NCI-H146 treated with DMSO at 0.1 percent for 48 hours (cell line): Measurements from ENCODE around the gene MYH7.
"Not testable (repeated sequence)": the region's sequence is repeated elsewhere in the genome, so short reads cannot be mapped to it uniquely, and the experiment has no call there.

Source experiments
- DNase-seq: peaks from one replicate; lab custom pipeline; 2025; ENCODE audit not compliant: unreplicated experiment; lab: John Stamatoyannopoulos, UW

MYH7 gene

DNA sequence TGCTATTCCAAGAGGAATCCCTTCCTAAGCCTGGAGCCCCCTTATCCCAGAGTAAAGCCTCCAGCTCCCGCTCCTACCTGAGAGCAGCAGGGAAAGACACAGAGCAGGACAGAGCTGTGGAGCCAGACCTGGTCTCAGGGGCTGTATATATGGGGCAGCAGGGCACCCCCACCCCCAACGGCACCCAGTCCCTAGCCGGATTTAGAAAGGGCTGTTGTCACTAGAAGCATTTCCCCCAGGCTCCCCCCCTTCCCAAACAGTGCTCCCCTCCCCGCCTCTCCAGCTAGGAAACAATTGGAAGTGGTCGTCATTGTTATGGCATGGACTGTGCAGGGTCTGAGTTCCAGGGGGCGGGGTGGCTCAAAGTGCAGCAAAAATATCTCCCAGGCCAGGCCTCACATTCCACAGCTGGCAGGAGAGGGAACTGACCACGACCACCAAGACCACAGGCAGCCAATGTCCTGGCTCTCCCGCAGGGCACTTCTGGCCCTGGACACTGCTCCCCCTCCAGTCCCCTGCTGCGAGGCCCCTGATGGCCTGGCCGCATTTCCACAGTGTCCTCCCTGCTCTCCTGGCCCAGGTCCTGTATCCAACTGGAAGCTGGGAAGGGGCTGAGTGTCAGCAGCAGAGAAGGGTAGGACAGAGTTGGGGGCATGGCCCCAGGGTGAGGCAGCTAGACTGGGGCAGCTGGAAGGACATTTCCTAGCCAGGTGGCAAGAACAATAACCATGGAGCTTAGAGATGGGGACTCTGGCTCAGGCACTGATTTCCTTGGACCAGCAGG lies at the start of gene MYH7:
Gene MYH7, minus strand, starts transcription at position 118 of the 784 bp plus-strand sequence. CDS start 1,928 bp downstream, outside the sequence.
- DNase-seq, result no peak

GRCh38 chr14:23483236-23483854 lies 47.9 kb upstream of the MYH7 start:
- DNase-seq, result peak; percentile 56

DNA sequence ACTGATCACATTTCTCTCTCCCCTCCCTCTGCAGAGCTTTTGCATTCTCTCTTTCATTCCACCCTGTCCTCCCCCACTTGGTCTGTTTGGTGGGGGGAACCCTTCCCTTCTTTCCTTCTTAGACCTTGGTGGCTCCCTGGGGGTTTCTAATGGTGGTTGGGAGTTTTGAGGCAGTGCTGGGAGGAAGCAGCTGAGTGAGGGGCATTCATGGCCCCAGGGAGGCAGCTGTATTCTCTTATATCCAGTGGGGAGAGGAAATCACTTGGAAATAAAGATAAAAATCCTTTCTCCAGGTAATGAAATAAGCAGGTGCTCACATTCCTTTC lies 47.3 kb upstream of the MYH7 start:
- DNase-seq, result no peak

GRCh38 chr14:23481979-23482822 lies 46.7 kb upstream of the MYH7 start:
- DNase-seq, result no peak

- no peak for DNase-seq
Measured at GRCh38 chr14:23481362-23481970, 46.0 kb upstream of the MYH7 start.

DNA sequence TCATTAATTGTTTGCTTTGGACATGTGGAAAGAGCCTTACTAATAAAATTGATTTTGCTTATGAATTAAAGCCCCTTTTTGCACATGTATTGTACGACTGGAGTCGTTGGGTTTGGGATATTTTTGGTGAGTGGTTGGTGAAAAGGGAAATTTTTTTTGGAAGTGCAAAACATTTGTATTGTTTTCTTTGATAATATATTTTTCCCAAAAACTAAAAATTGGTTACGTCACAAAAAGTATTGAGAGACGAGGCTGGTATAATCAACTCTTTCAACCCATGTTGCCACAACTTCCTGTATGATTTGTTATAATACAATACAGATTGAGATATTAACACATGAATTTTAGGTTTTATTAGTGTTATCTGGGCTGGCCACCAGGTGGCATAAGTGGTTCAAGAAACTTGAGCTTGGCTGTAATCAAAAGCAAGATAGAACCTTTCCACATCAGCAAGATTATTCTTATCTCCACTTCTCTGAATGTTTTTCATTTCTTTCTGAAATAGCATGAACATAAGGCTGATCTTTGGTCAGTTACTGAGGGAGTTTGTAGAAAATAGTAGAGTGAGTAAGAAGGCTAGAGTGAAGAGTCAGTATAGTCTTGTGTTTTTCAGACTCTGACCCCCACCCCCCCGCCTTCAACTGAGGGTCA lies 42.8 kb upstream of the MYH7 start:
- DNase-seq, result peak; percentile 52

GRCh38 chr14:23470947-23471346 lies 35.5 kb upstream of the MYH7 start:
- DNase-seq, result no peak

DNA sequence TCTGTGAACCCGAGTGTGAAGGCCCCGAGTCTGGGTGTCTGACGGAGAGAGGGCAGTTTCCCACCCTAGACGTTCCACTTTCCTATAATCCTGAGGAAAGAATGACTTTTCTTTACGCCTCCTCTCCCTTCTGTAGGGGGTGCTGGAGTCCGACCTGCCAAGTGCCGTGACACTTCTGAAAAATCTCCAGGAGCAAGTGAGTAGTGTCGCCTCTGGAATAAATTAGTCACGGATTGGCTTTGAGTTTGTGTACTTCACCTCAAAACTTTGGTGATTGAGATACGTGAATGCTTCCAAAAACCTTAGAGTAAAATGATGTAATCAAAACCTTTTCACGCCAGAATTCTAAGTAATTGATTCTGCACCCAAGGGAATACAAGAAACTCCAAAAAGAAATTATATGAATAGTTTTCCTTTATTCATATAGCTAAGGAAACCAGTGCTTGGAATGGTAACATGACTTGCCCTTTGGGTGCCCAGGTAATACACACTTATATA lies 34.5 kb upstream of the MYH7 start:
- no peak for DNase-seq

DNA sequence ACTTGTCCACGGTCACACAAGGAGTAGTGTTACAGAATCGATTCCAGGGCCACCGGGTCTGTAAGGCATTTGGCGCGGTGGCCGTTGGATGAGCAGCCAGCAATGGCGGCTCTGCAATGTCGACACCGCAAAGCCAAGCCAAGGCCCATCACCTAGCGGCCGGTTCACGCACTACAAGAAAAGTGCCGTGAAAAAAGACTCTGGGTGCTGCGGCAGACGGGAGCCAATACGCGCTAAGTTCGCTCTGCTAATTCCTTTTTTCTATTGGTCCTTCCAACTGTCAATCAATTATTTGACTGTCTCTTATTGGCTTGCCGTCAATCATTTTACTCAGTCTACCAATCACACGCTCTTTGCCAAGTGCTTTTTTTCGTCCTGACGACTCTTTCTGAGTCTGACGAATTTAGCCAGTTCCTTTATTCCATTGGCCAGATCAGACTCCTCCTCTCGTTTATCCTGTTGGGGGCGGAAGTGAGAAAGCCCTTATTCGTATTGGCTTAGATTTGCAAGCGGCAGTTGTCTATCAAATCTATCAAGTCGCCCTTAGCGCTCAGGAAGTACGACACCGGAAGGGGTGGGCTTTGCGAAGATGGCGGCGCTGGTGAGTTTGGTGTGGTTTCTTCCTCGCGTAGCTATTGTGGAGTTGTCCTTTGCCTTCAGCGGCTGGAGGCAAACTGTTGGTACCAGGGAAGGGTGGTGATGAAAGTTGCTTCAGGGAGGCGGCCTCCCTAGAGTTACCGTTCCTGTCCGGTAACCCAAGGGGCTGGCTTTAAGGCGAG lies 33.9 kb upstream of the MYH7 start, which contains the start of gene NGDN:
Gene NGDN, plus strand, starts transcription at position 577 of the 779 bp plus-strand sequence. Its CDS starts 13 bp downstream, at position 590.
- peak; percentile 99 for DNase-seq

- DNase-seq, result peak; percentile 57
Measured at GRCh38 chr14:23468704-23469126, 33.3 kb upstream of the MYH7 start.

GRCh38 chr14:23465261-23465660 lies 29.8 kb upstream of the MYH7 start:
- DNase-seq, result no peak

DNA sequence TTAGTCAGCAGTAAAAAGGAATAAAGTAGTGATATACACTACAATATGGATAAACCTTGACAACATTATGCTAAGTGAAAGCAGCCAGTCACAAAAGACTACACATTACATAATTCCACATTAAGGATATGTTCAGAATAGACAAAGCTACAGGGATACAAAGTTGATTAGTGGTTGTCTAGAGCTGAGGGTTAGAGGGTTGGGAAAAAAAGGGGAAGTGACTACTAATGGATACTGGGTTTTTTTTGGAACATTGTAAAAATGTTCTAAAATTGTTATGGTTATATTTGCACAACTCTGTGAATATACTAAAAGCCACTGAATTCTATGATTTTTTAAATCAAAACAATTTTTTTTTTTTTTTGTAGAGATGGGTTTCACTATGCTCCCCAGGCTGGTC lies 29.2 kb upstream of the MYH7 start:
- DNase-seq, result no peak

- no peak for DNase-seq
Measured at GRCh38 chr14:23460960-23461359, 25.5 kb upstream of the MYH7 start.

DNA sequence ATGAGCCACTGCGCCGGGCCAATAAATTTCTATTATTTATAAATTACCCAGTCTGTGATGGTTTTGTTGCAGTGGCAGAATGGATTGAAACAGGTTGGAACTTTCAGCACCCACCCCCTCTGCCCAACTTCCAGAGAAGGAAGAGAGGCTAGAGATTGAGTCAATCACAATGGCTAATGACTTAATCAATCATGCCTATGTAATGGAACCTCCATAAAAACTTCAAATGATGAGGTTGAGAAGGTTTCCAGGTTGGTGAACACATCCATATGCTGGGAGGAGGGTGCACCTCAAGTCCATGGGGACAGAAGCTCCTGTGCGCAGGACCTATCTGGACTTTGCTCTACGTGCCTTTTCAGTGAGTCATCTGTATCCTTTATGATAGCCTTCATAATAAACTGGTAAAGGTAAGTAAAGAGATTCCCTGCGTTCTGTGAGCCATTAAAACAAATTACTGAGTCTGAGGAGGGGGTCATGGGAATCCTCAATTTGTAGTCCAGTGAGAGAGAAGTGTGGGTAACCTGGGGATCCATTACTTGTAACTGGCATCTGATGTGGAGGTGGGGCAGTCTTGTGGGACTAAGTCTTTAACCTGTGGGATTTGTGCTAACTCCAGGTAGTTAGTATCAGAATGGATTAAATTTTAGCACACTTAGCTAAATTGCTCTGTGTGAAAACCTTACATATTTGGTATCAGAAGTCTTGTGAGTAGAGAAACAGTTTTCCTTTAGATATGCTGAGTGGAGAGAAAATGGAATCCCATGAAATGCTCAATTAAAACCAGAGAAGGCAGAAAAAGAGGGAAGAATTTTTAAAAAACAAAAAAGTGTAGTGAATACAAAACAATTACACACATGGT lies 22.4 kb upstream of the MYH7 start:
- no peak for DNase-seq

GRCh38 chr14:23456883-23457586 lies 21.6 kb upstream of the MYH7 start:
- DNase-seq, result not testable (repeated sequence)

DNA sequence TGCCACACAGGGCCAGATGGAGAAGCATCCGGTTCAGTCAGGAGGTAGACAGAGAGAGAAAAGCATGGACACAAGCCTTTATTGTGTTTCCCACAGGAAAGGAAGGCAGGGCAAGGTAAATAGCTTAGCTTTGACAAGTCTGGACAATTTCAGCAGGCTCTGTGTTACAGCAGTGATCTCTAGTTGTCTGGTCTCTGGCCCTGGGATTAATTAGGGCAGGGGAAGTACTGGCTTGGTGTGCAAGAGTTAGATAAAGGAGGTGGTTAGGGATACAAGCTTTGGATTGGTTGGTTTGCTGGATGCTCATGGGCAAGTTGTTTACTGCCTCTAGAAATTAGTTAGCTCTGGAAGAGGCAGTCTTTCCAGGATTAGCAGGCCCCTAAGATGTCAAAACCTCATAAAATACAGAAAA lies 19.0 kb upstream of the MYH7 start:
- no peak for DNase-seq

DNA sequence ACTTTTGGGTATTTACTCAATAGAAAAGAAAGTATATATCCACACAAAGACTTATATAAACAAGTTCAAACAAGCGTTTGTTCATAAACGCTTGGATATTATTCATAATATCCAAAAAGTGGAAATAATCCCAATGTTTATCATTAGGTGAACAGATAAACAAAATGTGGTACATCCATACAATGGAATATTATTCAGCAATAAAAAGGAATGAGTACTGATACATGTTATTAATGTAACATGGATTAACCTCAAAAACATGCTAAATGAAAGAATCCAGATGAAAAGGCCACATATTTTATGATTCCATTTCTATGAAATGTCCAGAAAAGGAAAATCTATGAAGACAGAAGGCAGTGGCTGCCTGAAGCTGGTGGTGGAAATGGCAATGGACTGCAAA lies 16.8 kb upstream of the MYH7 start:
- DNase-seq, result no peak

DNA sequence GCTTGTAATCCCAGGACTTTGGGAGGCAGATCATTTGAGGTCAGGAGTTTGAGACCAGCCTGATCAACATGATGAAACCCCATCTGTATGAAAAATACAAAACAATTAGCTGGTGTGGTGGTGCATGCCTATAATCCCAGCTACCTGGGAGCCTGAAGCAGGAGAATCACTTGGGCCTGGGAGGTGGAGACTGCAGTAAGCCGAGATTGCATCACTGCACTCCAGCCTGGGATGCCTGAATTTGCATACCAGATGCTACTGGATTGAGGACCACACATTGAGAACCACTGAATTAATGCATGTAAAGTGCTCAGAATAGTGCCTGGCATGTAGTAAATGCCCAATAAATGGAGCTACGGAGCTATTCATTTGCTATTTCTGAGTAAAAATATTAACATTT lies 14.9 kb upstream of the MYH7 start:
- no peak for DNase-seq
